K562 (cell line): Measurements from ENCODE around the gene SERGEF. TPM values are rescaled to one million over a fixed set of nuclear protein-coding genes. Genes with fewer than 3 reads are reported as not detected.

Experiments
- ATAC-seq: fragments of 200-7000 bp; cut with Tn5 transposase; 3 replicates; pipeline ENCODE4 v1.9.1; 2020; ENCODE audit warnings: moderate library complexity
- BruUV-seq: library from RNA; stranded (reverse); fragments of 400-500 nt; replicated peaks from 2 replicates; lab custom pipeline; 2021; lab: Mats Ljungman, UMichigan
- CTCF ChIA-PET: fragments of 300-600 bp; formaldehyde crosslinking; extraction: SDS; loops from one replicate; lab custom pipeline; 2021; ENCODE audit warnings: low intra/inter-chr PET ratio; lab: Yijun Ruan, JAX
- POLR2A ChIA-PET: fragments of 300-600, 350-650 bp; sonication (Branson Sonifier 250); formaldehyde crosslinking; extraction: SDS; loops from one replicate; lab custom pipeline; 2021; ENCODE audit warnings: antibody characterized with exemption, inconsistent platforms; lab: Yijun Ruan, JAX
- DNase-seq, 4 experiments: peaks; one replicate each; pipeline versions ENCODE4 v3.0.0 to v3.0.0-alpha.2; 2011 to 2018; ENCODE audit warnings: low spot score in 3 of 4, mixed read lengths in 3 of 4; ENCODE audit errors: extremely low read depth in 1 of 4
- FAIRE-seq: peaks from 2 replicates; lab custom pipeline; 2011; peaks lifted over from hg19 to GRCh38; lab: Jason Lieb, UNC
- H2AFZ ChIP-seq: 2 replicates; pipeline ENCODE4 v1.6.0; 2011; ENCODE audit warnings: low read depth, low read length, control low read depth, inconsistent platforms
- H3K27ac ChIP-seq: fragments of 200-600 bp; 3 replicates; pipeline ENCODE4 v1.8.0; 2011; ENCODE audit warnings: low read depth, mild to moderate bottlenecking, control low read depth, inconsistent platforms, low read length, moderate library complexity, mixed read lengths; ENCODE audit errors: extremely low read depth
- H3K27me3 ChIP-seq, 2 experiments: fragments of 300-600 bp in 1 of 2; 2 replicates in 1 of 2; 3 replicates in 1 of 2; pipeline versions ENCODE4 v1.6.0 to v1.8.0; 2011; ENCODE audit warnings: inconsistent platforms in 2 of 2, low read length in 2 of 2, mild to moderate bottlenecking in 1 of 2, mixed read lengths in 1 of 2, moderate library complexity in 1 of 2; ENCODE audit not compliant: control insufficient read depth in 2 of 2, insufficient read depth in 2 of 2
- H3K36me3 ChIP-seq: fragments of 300-600 bp; 3 replicates; pipeline ENCODE4 v1.8.0; 2011; ENCODE audit warnings: mild to moderate bottlenecking, low read length, inconsistent platforms; ENCODE audit not compliant: control insufficient read depth, insufficient read depth
- H3K4me1 ChIP-seq, 2 experiments: fragments of 200-600 bp in 1 of 2; replicated peaks in 1 of 2; 2 replicates in 1 of 2; 3 replicates in 1 of 2; pipeline versions ENCODE4 v1.5.1 to v1.8.0; 2011; ENCODE audit warnings: inconsistent platforms in 2 of 2, low read length in 2 of 2, mild to moderate bottlenecking in 1 of 2, mixed read lengths in 1 of 2, moderate library complexity in 1 of 2; ENCODE audit not compliant: control insufficient read depth in 2 of 2, insufficient read depth in 2 of 2
- H3K4me2 ChIP-seq: 2 replicates; pipeline ENCODE4 v1.6.1; 2011; ENCODE audit warnings: low read length, control low read depth, inconsistent platforms, mixed read lengths; ENCODE audit not compliant: insufficient read depth
- H3K4me3 ChIP-seq: fragments of 200-600 bp; sonication (generic), shearing (Covaris generic); 2 replicates; pipeline ENCODE4 v1.5.1; 2016; ENCODE audit warnings: control low read depth, inconsistent platforms
- H3K79me2 ChIP-seq: fragments of 200-600 bp; 3 replicates; pipeline ENCODE4 v1.8.0; 2011; ENCODE audit warnings: low read length, inconsistent platforms; ENCODE audit not compliant: control insufficient read depth, insufficient read depth
- H3K9ac ChIP-seq, 2 experiments: 2 replicates each; pipeline versions ENCODE4 v1.6.0 to v1.6.1; 2011; ENCODE audit warnings: low read depth in 2 of 2, low read length in 2 of 2, control low read depth in 1 of 2, inconsistent platforms in 1 of 2, mild to moderate bottlenecking in 1 of 2, mixed read lengths in 1 of 2; ENCODE audit not compliant: insufficient read depth in 1 of 2
- H3K9me1 ChIP-seq: one replicate; pipeline ENCODE4 v1.6.0; 2011; ENCODE audit warnings: inconsistent platforms, mild to moderate bottlenecking, low read length, moderate library complexity; ENCODE audit not compliant: control insufficient read depth, insufficient read depth
- H3K9me3 ChIP-seq: replicated peaks from 2 replicates; pipeline ENCODE4 v1.5.1; 2011; ENCODE audit warnings: low read depth, low read length, inconsistent platforms; ENCODE audit not compliant: control insufficient read depth, insufficient read depth
- H4K20me1 ChIP-seq: replicated peaks from 2 replicates; pipeline ENCODE4 v1.6.1; 2011; ENCODE audit warnings: low read length, inconsistent platforms, mixed read lengths; ENCODE audit not compliant: control insufficient read depth, insufficient read depth
- EHMT2 ChIP-seq: fragments of 450-650 bp; IDR thresholded peaks from 2 replicates; pipeline ENCODE4 v1.6.1; 2018; ENCODE audit warnings: antibody characterized with exemption
- ELF2 ChIP-seq: fragments of 250-450 bp; sonication (Bioruptor Pico); IDR thresholded peaks from 2 replicates; pipeline ENCODE4 v1.5.0; 2021; ENCODE audit warnings: mild to moderate bottlenecking
- RAD21 ChIP-seq, 2 experiments: fragments of 250-450 bp in 1 of 2; fragments of 450-650 bp in 1 of 2; sonication (Bioruptor Pico) in 1 of 2; formaldehyde crosslinking in 1 of 2; IDR thresholded peaks in 1 of 2; conservative IDR thresholded peaks in 1 of 2; 2 replicates each; pipeline versions ENCODE4 v1.4.0 to v1.8.0; 2020 to 2022; ENCODE audit warnings: mild to moderate bottlenecking in 2 of 2, moderate library complexity in 1 of 2
- RB1 ChIP-seq: fragments of 450-650 bp; IDR thresholded peaks from 2 replicates; pipeline ENCODE4 v1.6.1; 2017; ENCODE audit warnings: low read depth, mild to moderate bottlenecking
- TBL1XR1 ChIP-seq, 2 experiments: IDR thresholded peaks; 2 replicates each; pipeline ENCODE4 v1.6.1; 2012; ENCODE audit warnings: improper control_type of control experiment in 2 of 2, low read length in 2 of 2, mild to moderate bottlenecking in 1 of 2
- XRCC3 ChIP-seq: fragments of 450-650 bp; IDR thresholded peaks from 2 replicates; pipeline ENCODE4 v1.6.1; 2017; ENCODE audit warnings: mild to moderate bottlenecking, moderate library complexity
- WGBS: fragments of 100-300 bp; shearing (Covaris generic); methylation state at CpG from one replicate; pipeline ENCODE4 v1.1.6; 2016; ENCODE audit warnings: low coverage, mixed read lengths; ENCODE audit not compliant: insufficient coverage; ENCODE audit errors: missing lambda C conversion rate; 5-methylcytosine and 5-hydroxymethylcytosine counted together
- in situ Hi-C: fragments of 300-500 bp; cut with MboI; formaldehyde crosslinking; loops from 4 replicates; pipeline ENCODE4 v1.15.0; 2018; ENCODE audit warnings: inconsistent platforms, mixed read lengths
- intact Hi-C: fragments of 100-400 bp; cut with micrococcal nuclease; formaldehyde crosslinking; loops from 2 replicates; pipeline ENCODE4 v1.14.2; 2022
- polyA plus RNA-seq, 8 experiments: library from polyadenylated mRNA; depleted of rRNA in 4 of 8; stranded (reverse) in 5 of 8; unstranded in 3 of 8; fragments of >200 nt; fragmentation: Nextera tagmentation in 2 of 8; fragmentation: Illumina TruSeq in 1 of 8; extraction: Ambion mirVana in 2 of 8; extraction: Trizol in 1 of 8; gene quantifications; 2 replicates each; pipeline versions ENCODE4 v1.2.1 to v1.2.3, GENCODE V29; 2011 to 2014; ENCODE audit warnings: inconsistent platforms in 1 of 8, missing spikeins in 1 of 8
- total RNA-seq, 7 experiments: library from RNA; depleted of rRNA in 6 of 7; stranded (reverse); fragments of >200 nt in 6 of 7; fragmentation: Illumina TruSeq in 2 of 7; extraction: Trizol in 2 of 7; gene quantifications; 2 replicates each; pipeline versions ENCODE4 v1.2.1 to v1.2.3, GENCODE V29; 2011 to 2021; ENCODE audit warnings: low replicate concordance in 1 of 7

The SERGEF gene
- total and polyA plus RNA-seq, 9 of the 15 experiments (the other 6 are each of a cell fraction or from before 2014, with no cell fraction given) = 10.2 to 28.0 (median 19.9) TPM

DNA sequence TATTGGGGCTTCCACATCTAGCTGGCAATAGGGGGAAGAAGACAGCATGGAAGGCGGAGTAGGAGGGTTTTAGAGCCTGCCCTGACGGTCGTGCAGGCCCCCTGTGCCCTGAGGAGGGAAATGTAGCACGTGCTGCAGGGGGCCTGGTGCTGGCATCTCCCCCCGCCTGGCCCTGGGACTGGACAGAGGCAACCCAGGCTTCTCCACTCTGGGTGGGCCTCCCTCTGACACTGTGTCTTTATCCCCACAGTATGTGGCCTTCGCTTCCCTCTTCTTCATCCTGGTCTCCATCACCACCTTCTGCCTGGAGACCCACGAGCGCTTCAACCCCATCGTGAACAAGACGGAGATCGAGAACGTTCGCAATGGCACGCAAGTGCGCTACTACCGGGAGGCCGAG, 241.4 kb downstream of the SERGEF start:
- no peak for ATAC-seq
- no peaks in the 10 kb centered on the region for H3K79me2 ChIP-seq
- H3K36me3 ChIP-seq = no peaks in the 10 kb centered on the region
- no peak overlapping the region for H3K4me2 ChIP-seq
- POLR2A ChIA-PET = interaction anchor here (0.6 kb wide), 1 partner anchor 854 kb away, joined by 3 read pairs; no protein-coding TSS in a partner anchor
- no peak overlapping the region for H3K9ac ChIP-seq
- H3K9me1 ChIP-seq = no peaks in the 10 kb centered on the region
- 39% methylated on average over 17 of the region's 17 CpGs for WGBS
- CTCF ChIA-PET = no interaction called here
- H4K20me1 ChIP-seq = peaks cover 7% of the 10 kb centered on the region; the same call in 1 of the 2 replicates
- no peak overlapping the region for H3K4me3 ChIP-seq
- no peak overlapping the region for H3K27ac ChIP-seq
- no peak overlapping the region for H2AFZ ChIP-seq
- in situ Hi-C loops = no loop called here
- H3K27me3 ChIP-seq = peaks cover 21 to 50% of the 10 kb centered on the region in 2 experiments; a peak in 4 of 5 replicates
- H3K4me1 ChIP-seq = peaks cover 4 to 12% of the 10 kb centered on the region in 2 experiments; a peak in 3 of 5 replicates
- no peaks in the 10 kb centered on the region for H3K9me3 ChIP-seq
- BruUV-seq = no TSS peak
- no peak for TF ChIP-seq XRCC3
- no peak for TF ChIP-seq TBL1XR1 (IDR thresholded peaks at IDR 0.05; ENCODE audit: low read length in 2 of 2)
- no peak for TF ChIP-seq ELF2 (CRISPR knock-in tag)
- no peak for TF ChIP-seq EHMT2
- intact Hi-C loops = no loop called here
- DNase-seq = no peak
- no peak for FAIRE-seq

- DNase-seq = no peak
- H3K9ac ChIP-seq = no peak overlapping the region
- H3K36me3 ChIP-seq = no peaks in the 10 kb centered on the region
- H3K4me2 ChIP-seq = no peak overlapping the region
- no peak overlapping the region for H3K4me3 ChIP-seq
- intact Hi-C loops = no loop called here
- H3K9me3 ChIP-seq = no peaks in the 10 kb centered on the region
- FAIRE-seq = no peak
- in situ Hi-C loops = no loop called here
- H3K4me1 ChIP-seq = peaks cover 4 to 12% of the 10 kb centered on the region in 2 experiments; a peak in 3 of 5 replicates
- peaks cover 11% of the 10 kb centered on the region; the same call in 1 of the 2 replicates for H4K20me1 ChIP-seq
- peaks cover 21 to 55% of the 10 kb centered on the region in 2 experiments; a peak in 4 of 5 replicates for H3K27me3 ChIP-seq
- ATAC-seq = no peak
- BruUV-seq = no TSS peak
- no peak for TF ChIP-seq RB1
- TF ChIP-seq RAD21 (CRISPR knock-in tag; conservative IDR thresholded peaks at IDR 0.05 in 1 of 2, IDR thresholded peaks at IDR 0.05 in 1 of 2) = peak in 1 of 2 experiments; percentile 25; a peak in 1 of 4 replicates
- H2AFZ ChIP-seq = no peak overlapping the region
- ChIA-PET CTCF (no interaction called here), POLR2A (interaction anchor here (0.6 kb wide), 1 partner anchor 854 kb away, joined by 3 read pairs; no protein-coding TSS in a partner anchor)
- no peak overlapping the region for H3K27ac ChIP-seq
- H3K79me2 ChIP-seq = no peaks in the 10 kb centered on the region
- H3K9me1 ChIP-seq = no peaks in the 10 kb centered on the region
Measured at GRCh38 chr11:17770917-17771316, 241.9 kb downstream of the SERGEF start.
